Mucosa of descending colon (tissue), 3 donors: ENCODE data around the gene HRH2. TPM values are rescaled to one million over a fixed set of nuclear protein-coding genes. Genes with fewer than 3 reads are reported as not detected.

Experiments
- ATAC-seq: fragments of 200-7000 bp; cut with Tn5 transposase; one replicate; pipeline ENCODE4 v1.9.1; 2020; ENCODE audit warnings: mild to moderate bottlenecking, moderate library complexity
- DNase-seq, 3 donors: peaks; one replicate each; pipeline ENCODE4 v3.0.0-alpha.2; 2020
- H3K36me3 ChIP-seq: fragments of 200-600 bp; one replicate; pipeline ENCODE4 v1.8.0; 2021; ENCODE audit warnings: low read depth, mild to moderate bottlenecking
- H3K4me1 ChIP-seq: fragments of 200-600 bp; one replicate; pipeline ENCODE4 v1.8.0; 2021; ENCODE audit warnings: low read depth, mild to moderate bottlenecking
- H3K4me3 ChIP-seq: fragments of 200-600 bp; one replicate; pipeline ENCODE4 v1.8.0; 2021; ENCODE audit warnings: mild to moderate bottlenecking
- H3K9me3 ChIP-seq: fragments of 200-600 bp; one replicate; pipeline ENCODE4 v1.8.0; 2021; ENCODE audit warnings: mild to moderate bottlenecking
- CTCF ChIP-seq: fragments of 200-600 bp; IDR thresholded peaks from one replicate; pipeline ENCODE4 v1.8.0; 2022; ENCODE audit warnings: antibody characterized with exemption, mild to moderate bottlenecking
- intact Hi-C, 2 donors: fragments of 100-400 bp; cut with DNase I in 1 of 2; cut with micrococcal nuclease in 1 of 2; formaldehyde crosslinking; loops; one replicate each; pipeline versions ENCODE4 v1.11.0 to v1.11.1; 2022; cut with DNase I, micrococcal nuclease
- total RNA-seq, 3 donors: library from RNA; stranded (reverse); fragmentation: NEBNext Ultra II Directional in 2 of 3; extraction: Animal tissue kit (Norgen Biotek cat#: 25700) in 2 of 3; gene quantifications; one replicate each; pipeline versions ENCODE4 v1.2.1 to v1.2.4, GENCODE V29; 2021 to 2023
- donor health status: DM: no; HTN: no; CAD: no; lungs with moderate emphysema.
- donor health status: DM: no; HTN: no; CAD: no.
- donor health status: DM: no; HTN: yes; CAD: no.

Gene HRH2
- total RNA-seq, 3 donors from 2014 or later: 0.32 to 3.0 (median 1.3) TPM

GRCh38 chr5:175654807-175655206 is 3.1 kb upstream of the HRH2 start:
- no peak for TF ChIP-seq CTCF
- Histone ChIP-seq H3K4me1 (no peaks in the 10 kb centered on the region), H3K36me3 (no peaks in the 10 kb centered on the region), H3K9me3 (peaks cover 5% of the 10 kb centered on the region), H3K4me3 (no peak overlapping the region)
- intact Hi-C loops: no loop called here
- DNase-seq (no peak), ATAC-seq (no peak)

GRCh38 chr5:175655411-175655810 is 2.5 kb upstream of the HRH2 start:
- no peaks in the 10 kb centered on the region for H3K4me1 ChIP-seq
- H3K4me3 ChIP-seq: no peak overlapping the region
- no peak for DNase-seq
- H3K36me3 ChIP-seq: no peaks in the 10 kb centered on the region
- no peak for ATAC-seq
- no peaks in the 10 kb centered on the region for H3K9me3 ChIP-seq
- intact Hi-C loops: no loop called here
- TF ChIP-seq CTCF: no peak

DNA sequence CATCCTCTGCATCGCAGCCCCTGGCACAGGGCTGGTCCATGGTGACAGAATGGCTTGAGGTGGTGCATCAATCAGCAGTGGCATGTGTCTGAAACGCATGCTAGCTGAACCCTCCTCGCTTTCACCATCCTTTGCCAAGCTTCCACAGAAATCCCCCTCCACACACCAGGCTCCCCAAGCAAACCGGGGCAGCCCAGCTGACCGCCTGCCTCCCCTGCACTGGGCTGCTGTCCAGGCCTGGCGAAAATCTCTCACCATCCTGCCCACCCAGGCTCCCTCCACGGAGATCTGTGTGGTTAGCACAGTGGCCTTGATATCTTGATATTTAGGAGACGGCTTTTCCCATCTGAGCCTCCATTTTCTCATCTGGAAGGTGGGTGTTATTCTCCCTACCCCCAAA is 905 bp upstream of the HRH2 start:
- Histone ChIP-seq H3K4me1 (no peaks in the 10 kb centered on the region), H3K4me3 (no peak overlapping the region), H3K36me3 (no peaks in the 10 kb centered on the region), H3K9me3 (no peaks in the 10 kb centered on the region)
- ATAC-seq (no peak), DNase-seq (no peak)
- intact Hi-C loops: no loop called here
- no peak for TF ChIP-seq CTCF

GRCh38 chr5:175658299-175659145 is 651 bp downstream of the HRH2 start:
- intact Hi-C loops: no loop called here
- ATAC-seq (peak; percentile 26), DNase-seq (peak in 1 of 3 donors; percentile 24)
- Histone ChIP-seq H3K4me3 (no peak overlapping the region), H3K9me3 (no peaks in the 10 kb centered on the region), H3K4me1 (no peaks in the 10 kb centered on the region), H3K36me3 (no peaks in the 10 kb centered on the region)
- TF ChIP-seq CTCF: no peak

- DNase-seq: no peak
- Histone ChIP-seq H3K9me3 (no peaks in the 10 kb centered on the region), H3K36me3 (no peaks in the 10 kb centered on the region), H3K4me1 (no peaks in the 10 kb centered on the region), H3K4me3 (no peak overlapping the region)
- no peak for TF ChIP-seq CTCF
- no peak for ATAC-seq
- intact Hi-C loops: no loop called here
Observed at GRCh38 chr5:175659546-175660253, 1.8 kb downstream of the HRH2 start.
